Neural cell (in vitro differentiated cells): Measurements from ENCODE around the gene RPS18. TPM values are rescaled to one million over a fixed set of nuclear protein-coding genes. Genes with fewer than 3 reads are reported as not detected.

Experiments
- H2AFZ ChIP-seq: fragments of 200-600, 300-800 bp; sonication (generic), shearing (Covaris generic); 2 replicates; pipeline ENCODE4 v1.6.0; 2014; ENCODE audit warnings: low read depth, mild to moderate bottlenecking, antibody characterized with exemption, low read length, moderate library complexity
- H3F3A ChIP-seq: fragments of 200-600 bp; shearing (Covaris generic); 2 replicates; pipeline ENCODE4 v1.6.1; 2016; ENCODE audit warnings: mild to moderate bottlenecking, moderate library complexity, mixed read lengths, antibody characterized with exemption, low read length; ENCODE audit not compliant: insufficient read depth, poor library complexity, severe bottlenecking
- H3K27ac ChIP-seq: fragments of 200-600, 300-800 bp; sonication (generic), shearing (Covaris generic); 2 replicates; pipeline ENCODE4 v1.5.1; 2014; ENCODE audit warnings: mild to moderate bottlenecking, low read length, moderate library complexity
- H3K27me3 ChIP-seq: fragments of 300-800, 200-600 bp; sonication (generic), shearing (Covaris generic); 2 replicates; pipeline ENCODE4 v1.6.0; 2014; ENCODE audit warnings: mild to moderate bottlenecking, low read depth, low read length, moderate library complexity; ENCODE audit not compliant: insufficient read depth
- H3K36me3 ChIP-seq: fragments of 300-800, 200-600 bp; sonication (generic), shearing (Covaris generic); 2 replicates; pipeline ENCODE4 v1.5.1; 2014; ENCODE audit warnings: mild to moderate bottlenecking, antibody characterized with exemption, low read length, moderate library complexity; ENCODE audit not compliant: insufficient read depth
- H3K4me2 ChIP-seq: fragments of 300-800, 200-600 bp; sonication (generic), shearing (Covaris generic); 2 replicates; pipeline ENCODE4 v1.6.0; 2014; ENCODE audit warnings: mild to moderate bottlenecking, low read length
- H3K4me3 ChIP-seq: fragments of 300-800, 200-600 bp; sonication (generic), shearing (Covaris generic); 2 replicates; pipeline ENCODE4 v1.5.1; 2014; ENCODE audit warnings: mild to moderate bottlenecking, low read length, moderate library complexity
- H3K79me2 ChIP-seq: fragments of 200-600 bp; shearing (Covaris generic); replicated peaks from 2 replicates; pipeline ENCODE4 v1.6.0; 2014; ENCODE audit warnings: mild to moderate bottlenecking, low read length, moderate library complexity; ENCODE audit not compliant: insufficient read depth
- H3K9ac ChIP-seq: fragments of 300-800, 200-600 bp; sonication (generic), shearing (Covaris generic); 2 replicates; pipeline ENCODE4 v1.6.1; 2016; ENCODE audit warnings: mild to moderate bottlenecking, low read length, mixed read lengths
- H3K9me2 ChIP-seq: fragments of 200-600 bp; shearing (Covaris generic); 2 replicates; pipeline ENCODE4 v1.6.1; 2016; ENCODE audit warnings: mild to moderate bottlenecking, low read length, mixed read lengths; ENCODE audit not compliant: insufficient read depth
- H3K9me3 ChIP-seq: fragments of 200-600, 300-800 bp; sonication (generic), shearing (Covaris generic); 2 replicates; pipeline ENCODE4 v1.6.1; 2016; ENCODE audit warnings: mild to moderate bottlenecking, mixed run types, low read length, moderate library complexity, mixed read lengths
- H4K20me1 ChIP-seq: fragments of 200-600 bp; shearing (Covaris generic); 2 replicates; pipeline ENCODE4 v1.6.1; 2016; ENCODE audit warnings: mild to moderate bottlenecking, mixed run types; ENCODE audit not compliant: insufficient read depth
- CTCF ChIP-seq: fragments of 450-650 bp; IDR thresholded peaks from 2 replicates; pipeline ENCODE4 v1.5.1; 2014; ENCODE audit warnings: antibody characterized with exemption, mild to moderate bottlenecking, moderate library complexity; ENCODE audit not compliant: poor library complexity, severe bottlenecking
- EP300 ChIP-seq: fragments of 450-650 bp; conservative IDR thresholded peaks from 2 replicates; pipeline ENCODE4 v1.6.1; 2014; ENCODE audit warnings: antibody characterized with exemption, mild to moderate bottlenecking, moderate library complexity; ENCODE audit not compliant: poor library complexity, severe bottlenecking
- EZH2 ChIP-seq: fragments of 200-600, 300-800 bp; shearing (Covaris generic), sonication (generic); IDR thresholded peaks from 2 replicates; pipeline ENCODE4 v1.6.1; 2014; ENCODE audit warnings: antibody characterized with exemption, low read length, borderline replicate concordance, mild to moderate bottlenecking; ENCODE audit not compliant: insufficient read depth, poor library complexity, severe bottlenecking
- MXI1 ChIP-seq: fragments of 450-650 bp; conservative IDR thresholded peaks from 2 replicates; pipeline ENCODE4 v1.6.1; 2014; ENCODE audit warnings: antibody characterized with exemption, mild to moderate bottlenecking; ENCODE audit not compliant: poor library complexity, severe bottlenecking
- RAD21 ChIP-seq: fragments of 450-650 bp; conservative IDR thresholded peaks from 2 replicates; pipeline ENCODE4 v1.6.1; 2014; ENCODE audit warnings: antibody characterized with exemption, mild to moderate bottlenecking, moderate library complexity
- REST ChIP-seq: IDR thresholded peaks from 2 replicates; pipeline ENCODE4 v1.6.1; 2012; ENCODE audit warnings: borderline replicate concordance
- SMC3 ChIP-seq: fragments of 450-650 bp; conservative IDR thresholded peaks from 2 replicates; pipeline ENCODE4 v1.6.1; 2014; ENCODE audit warnings: antibody characterized with exemption, mild to moderate bottlenecking, moderate library complexity; ENCODE audit not compliant: poor library complexity
- TAF1 ChIP-seq: IDR thresholded peaks from 2 replicates; pipeline ENCODE4 v1.6.1; 2012; ENCODE audit warnings: low read depth
- polyA plus RNA-seq: library from polyadenylated mRNA; depleted of rRNA; stranded (reverse); fragments of >200 nt; gene quantifications from 2 replicates; pipeline ENCODE4 v1.2.3, GENCODE V29; 2014

RPS18 gene
- polyA plus RNA-seq, 1 donor from 2014 or later, result 2,078 TPM

- peak overlapping the region; percentile 73 for H3K9ac ChIP-seq
- peak overlapping the region; percentile 72 for H3K27ac ChIP-seq
- H3F3A ChIP-seq, result peaks cover 5% of the 10 kb centered on the region
- H3K36me3 ChIP-seq, result no peaks in the 10 kb centered on the region
- TF ChIP-seq EZH2 (no peak), RAD21 (peak; percentile 96), TAF1 (no peak), SMC3 (peak; percentile 87), CTCF (peak; percentile 93)
- no peaks in the 10 kb centered on the region for H4K20me1 ChIP-seq
- H3K4me2 ChIP-seq, result peak overlapping the region; percentile 98
- no peaks in the 10 kb centered on the region for H3K79me2 ChIP-seq
- no peaks in the 10 kb centered on the region for H3K27me3 ChIP-seq
- peak overlapping the region; percentile 72 for H3K4me3 ChIP-seq
- H3K9me3 ChIP-seq, result no peaks in the 10 kb centered on the region
- H3K9me2 ChIP-seq, result no peaks in the 10 kb centered on the region
- peak overlapping the region; percentile 91 for H2AFZ ChIP-seq
Observed at GRCh38 chr6:33247977-33248642, 23.8 kb upstream of the RPS18 start.

GRCh38 chr6:33248643-33248931, 23.3 kb upstream of the RPS18 start:
- H3K9ac ChIP-seq, result peak overlapping the region; percentile 73
- TF ChIP-seq MXI1, result peak; percentile 29
- TF ChIP-seq EP300, result no peak
- TF ChIP-seq REST, result no peak
- no peak for TF ChIP-seq EZH2
- TF ChIP-seq CTCF, result no peak
- TF ChIP-seq SMC3, result peak; percentile 56
- no peaks in the 10 kb centered on the region for H3K9me3 ChIP-seq
- no peaks in the 10 kb centered on the region for H3K9me2 ChIP-seq
- peak overlapping the region; percentile 72 for H3K27ac ChIP-seq
- peak overlapping the region; percentile 91 for H2AFZ ChIP-seq
- H3F3A ChIP-seq, result peaks cover 5% of the 10 kb centered on the region
- H4K20me1 ChIP-seq, result no peaks in the 10 kb centered on the region
- H3K27me3 ChIP-seq, result no peaks in the 10 kb centered on the region
- peak overlapping the region; percentile 98 for H3K4me2 ChIP-seq
- H3K4me3 ChIP-seq, result peak overlapping the region; percentile 72
- H3K79me2 ChIP-seq, result no peaks in the 10 kb centered on the region
- H3K36me3 ChIP-seq, result no peaks in the 10 kb centered on the region
